KMS-11 (cell line): ENCODE data around the gene PTGFRN.

Experiments
- H2AFZ ChIP-seq: fragments of 200-600 bp; sonication (generic); 2 replicates; pipeline ENCODE4 v1.6.1; 2016; ENCODE audit warnings: antibody characterized with exemption, mixed run types, low read depth
- H3K27ac ChIP-seq: fragments of 200-600 bp; sonication (generic); 2 replicates; pipeline ENCODE4 v1.6.1; 2016; ENCODE audit warnings: mild to moderate bottlenecking, mixed run types
- H3K27me3 ChIP-seq: fragments of 200-600 bp; sonication (generic); 2 replicates; pipeline ENCODE4 v1.6.1; 2017; ENCODE audit warnings: mild to moderate bottlenecking, low read depth, mixed run types, moderate library complexity; ENCODE audit not compliant: insufficient read depth
- H3K36me3 ChIP-seq: fragments of 200-600 bp; sonication (generic); 2 replicates; pipeline ENCODE4 v1.6.1; 2017; ENCODE audit warnings: mild to moderate bottlenecking, mixed run types; ENCODE audit not compliant: insufficient read depth
- H3K4me1 ChIP-seq: fragments of 200-600 bp; sonication (generic); 2 replicates; pipeline ENCODE4 v1.6.1; 2016; ENCODE audit warnings: mild to moderate bottlenecking, low read depth, mixed run types; ENCODE audit not compliant: poor library complexity, severe bottlenecking
- H3K4me2 ChIP-seq: fragments of 200-600 bp; sonication (generic); 2 replicates; pipeline ENCODE4 v1.7.0; 2016; ENCODE audit warnings: mild to moderate bottlenecking, mixed run types
- H3K4me3 ChIP-seq: fragments of 200-600 bp; sonication (generic); IDR thresholded peaks from 2 replicates; pipeline ENCODE4 v1.6.1; 2017; ENCODE audit warnings: low read depth, low read length, mixed read lengths; ENCODE audit not compliant: insufficient read depth
- H3K79me2 ChIP-seq: fragments of 200-600 bp; sonication (generic); 2 replicates; pipeline ENCODE4 v1.6.1; 2016; ENCODE audit warnings: low read depth, mixed run types; ENCODE audit not compliant: insufficient read depth
- H3K9ac ChIP-seq: fragments of 200-600 bp; sonication (generic); 2 replicates; pipeline ENCODE4 v1.6.1; 2016; ENCODE audit warnings: mild to moderate bottlenecking, mixed run types
- H4K20me1 ChIP-seq: fragments of 200-600 bp; sonication (generic); 2 replicates; pipeline ENCODE4 v1.6.1; 2016; ENCODE audit warnings: mild to moderate bottlenecking, mixed run types; ENCODE audit not compliant: insufficient read depth
- CTCF ChIP-seq: fragments of 200-600 bp; sonication (generic); conservative IDR thresholded peaks from 2 replicates; pipeline ENCODE4 v1.6.1; 2017; ENCODE audit warnings: low read depth, mild to moderate bottlenecking, antibody characterized with exemption, low read length, moderate library complexity, mixed read lengths

The PTGFRN gene

GRCh38 chr1:116991171-116991845 is 81.6 kb downstream of the PTGFRN start:
- Histone ChIP-seq H2AFZ (no peak overlapping the region), H3K4me1 (no peaks in the 10 kb centered on the region), H3K27me3 (no peaks in the 10 kb centered on the region), H3K27ac (no peak overlapping the region), H3K9ac (no peak overlapping the region), H3K4me3 (no peak overlapping the region), H3K4me2 (no peak overlapping the region), H3K79me2 (no peaks in the 10 kb centered on the region), H4K20me1 (no peaks in the 10 kb centered on the region), H3K36me3 (no peaks in the 10 kb centered on the region)
- TF ChIP-seq CTCF, result no peak

GRCh38 chr1:116991918-116992317 is 82.2 kb downstream of the PTGFRN start:
- no peak overlapping the region for H3K27ac ChIP-seq
- no peak overlapping the region for H3K4me3 ChIP-seq

GRCh38 chr1:116993286-116993685 is 83.6 kb downstream of the PTGFRN start:
- Histone ChIP-seq H3K4me2 (no peak overlapping the region), H4K20me1 (no peaks in the 10 kb centered on the region), H3K79me2 (no peaks in the 10 kb centered on the region), H3K4me3 (no peak overlapping the region), H2AFZ (no peak overlapping the region), H3K27ac (no peak overlapping the region), H3K27me3 (no peaks in the 10 kb centered on the region), H3K36me3 (no peaks in the 10 kb centered on the region), H3K4me1 (no peaks in the 10 kb centered on the region), H3K9ac (no peak overlapping the region)
- no peak for TF ChIP-seq CTCF

More at GRCh38 chr1:116991918-116992317, 82.2 kb downstream of the PTGFRN start:
- no peak overlapping the region for H3K9ac ChIP-seq
- H3K27me3 ChIP-seq, result no peaks in the 10 kb centered on the region
- no peaks in the 10 kb centered on the region for H3K79me2 ChIP-seq
- no peaks in the 10 kb centered on the region for H3K36me3 ChIP-seq
- TF ChIP-seq CTCF, result no peak
- H2AFZ ChIP-seq, result no peak overlapping the region
- no peaks in the 10 kb centered on the region for H4K20me1 ChIP-seq
- no peaks in the 10 kb centered on the region for H3K4me1 ChIP-seq
- no peak overlapping the region for H3K4me2 ChIP-seq

GRCh38 chr1:116994411-116994810 is 84.7 kb downstream of the PTGFRN start:
- no peaks in the 10 kb centered on the region for H4K20me1 ChIP-seq
- no peak overlapping the region for H3K4me2 ChIP-seq
- no peak for TF ChIP-seq CTCF
- no peaks in the 10 kb centered on the region for H3K27me3 ChIP-seq
- no peak overlapping the region for H3K27ac ChIP-seq
- no peak overlapping the region for H2AFZ ChIP-seq
- no peaks in the 10 kb centered on the region for H3K36me3 ChIP-seq
- no peaks in the 10 kb centered on the region for H3K79me2 ChIP-seq
- H3K4me3 ChIP-seq, result no peak overlapping the region
- no peaks in the 10 kb centered on the region for H3K4me1 ChIP-seq
- H3K9ac ChIP-seq, result no peak overlapping the region
